Measurements from ENCODE around the gene ANAPC5. TPM values are rescaled to one million over a fixed set of nuclear protein-coding genes. Genes with fewer than 3 reads are reported as not detected.
"Not testable (repeated sequence)": the region's sequence is repeated elsewhere in the genome, so short reads cannot be mapped to it uniquely, and the experiment has no call there.

The ANAPC5 gene
- total RNA-seq, 2 experiments from 2014 or later = 122 TPM

- no peak for TF ChIP-seq CTCF (IDR thresholded peaks at IDR 0.05)
- POLR2A ChIA-PET = interaction anchor here (0.6 to 1.3 kb wide), 2 partner anchors 17 to 34 kb away, joined by 3 to 4 read pairs; partner anchors contain the start of gene RNF34
- ATAC-seq = no peak
- DNase-seq = no peak
- CTCF ChIA-PET = interaction anchor here (1.1 to 2.2 kb wide), 4 partner anchors 12 to 48 kb away, joined by 3 to 8 read pairs (median 4); no protein-coding TSS in a partner anchor
- Mint-ChIP-seq H3K4me3 (no peak overlapping the region), H3K4me1 (ENCODE audit: low read depth) (no peaks in the 10 kb centered on the region), H3K36me3 (ENCODE audit: low read depth) (no peaks in the 10 kb centered on the region), H3K27ac (no peak overlapping the region), H3K27me3 (no peaks in the 10 kb centered on the region), H3K9me3 (no peaks in the 10 kb centered on the region)
- intact Hi-C loops (cut with micrococcal nuclease) = no loop called here
Observed at GRCh38 chr12:121383601-121384021, 31.4 kb upstream of the ANAPC5 start.

GRCh38 chr12:121379945-121380344 is 27.7 kb upstream of the ANAPC5 start:
- no peak for TF ChIP-seq CTCF (IDR thresholded peaks at IDR 0.05)
- H3K4me1 Mint-ChIP-seq (ENCODE audit: low read depth) = no peaks in the 10 kb centered on the region
- CTCF ChIA-PET = no interaction called here
- H3K27ac Mint-ChIP-seq = no peak overlapping the region
- peaks cover 1% of the 10 kb centered on the region for H3K27me3 Mint-ChIP-seq
- H3K36me3 Mint-ChIP-seq (ENCODE audit: low read depth) = no peaks in the 10 kb centered on the region
- peaks cover 2% of the 10 kb centered on the region for H3K9me3 Mint-ChIP-seq
- POLR2A ChIA-PET = no interaction called here
- DNase-seq (no peak), ATAC-seq (no peak)
- no peak overlapping the region for H3K4me3 Mint-ChIP-seq
- intact Hi-C loops (cut with micrococcal nuclease) = no loop called here

- Mint-ChIP-seq H3K36me3 (ENCODE audit: low read depth) (no peaks in the 10 kb centered on the region), H3K27ac (no peak overlapping the region), H3K4me1 (ENCODE audit: low read depth) (no peaks in the 10 kb centered on the region), H3K27me3 (peaks cover 2% of the 10 kb centered on the region), H3K4me3 (no peak overlapping the region), H3K9me3 (peaks cover 3% of the 10 kb centered on the region)
- POLR2A ChIA-PET = no interaction called here
- ATAC-seq (no peak), DNase-seq (no peak)
- CTCF ChIA-PET = no interaction called here
- intact Hi-C loops (cut with micrococcal nuclease) = no loop called here
- TF ChIP-seq CTCF (IDR thresholded peaks at IDR 0.05) = no peak
Observed at GRCh38 chr12:121378736-121379135, 26.5 kb upstream of the ANAPC5 start.

- POLR2A ChIA-PET = interaction anchor here (0.9 to 1.3 kb wide), 2 partner anchors 24 to 46 kb away, joined by 3 to 5 read pairs; no protein-coding TSS in a partner anchor
- no peak for TF ChIP-seq CTCF (IDR thresholded peaks at IDR 0.05)
- Mint-ChIP-seq H3K9me3 (peaks cover 3% of the 10 kb centered on the region), H3K27me3 (peaks cover 2% of the 10 kb centered on the region), H3K4me3 (no peak overlapping the region), H3K4me1 (ENCODE audit: low read depth) (no peaks in the 10 kb centered on the region), H3K27ac (no peak overlapping the region), H3K36me3 (ENCODE audit: low read depth) (no peaks in the 10 kb centered on the region)
- CTCF ChIA-PET = interaction anchor here (1.3 kb wide), 1 partner anchor 20 kb away, joined by 3 read pairs; no protein-coding TSS in a partner anchor
- intact Hi-C loops (cut with micrococcal nuclease) = no loop called here
- no peak for DNase-seq
- ATAC-seq = no peak
Observed at GRCh38 chr12:121376754-121377697, 24.8 kb upstream of the ANAPC5 start.

- H3K36me3 Mint-ChIP-seq (ENCODE audit: low read depth); H3K9me3 Mint-ChIP-seq; DNase-seq; H3K27me3 Mint-ChIP-seq; H3K4me1 Mint-ChIP-seq (ENCODE audit: low read depth); H3K4me3 Mint-ChIP-seq; POLR2A ChIA-PET; ATAC-seq; H3K27ac Mint-ChIP-seq; intact Hi-C loops (cut with micrococcal nuclease): not testable (repeated sequence)
- CTCF ChIA-PET = interaction anchor here (1.3 to 1.5 kb wide), 2 partner anchors 13 to 68 kb away, joined by 3 to 4 read pairs; no protein-coding TSS in a partner anchor
Observed at GRCh38 chr12:121374945-121375584, 22.9 kb upstream of the ANAPC5 start.

GRCh38 chr12:121374336-121374735 is 22.1 kb upstream of the ANAPC5 start:
- H3K27ac Mint-ChIP-seq; H3K9me3 Mint-ChIP-seq; DNase-seq; H3K27me3 Mint-ChIP-seq; H3K36me3 Mint-ChIP-seq (ENCODE audit: low read depth); ATAC-seq; H3K4me3 Mint-ChIP-seq; intact Hi-C loops (cut with micrococcal nuclease); H3K4me1 Mint-ChIP-seq (ENCODE audit: low read depth); POLR2A ChIA-PET: not testable (repeated sequence)
- CTCF ChIA-PET = interaction anchor here (1.5 kb wide), 1 partner anchor 14 kb away, joined by 3 read pairs; no protein-coding TSS in a partner anchor
